Progenitor cell of endocrine pancreas (in vitro differentiated cells): ENCODE results near the gene TOMM22. TPM values are rescaled to one million over a fixed set of nuclear protein-coding genes. Genes with fewer than 3 reads are reported as not detected.

Experiments used
- DNase-seq: peaks from one replicate; pipeline ENCODE4 v3.0.0; 2021; ENCODE audit warnings: low spot score; ENCODE audit not compliant: unreplicated experiment
- H3K27ac Mint-ChIP-seq: 2 replicates; pipeline ENCODE4 v1.8.0; 2021; ENCODE audit warnings: mild to moderate bottlenecking, moderate library complexity, mixed read lengths
- H3K27me3 Mint-ChIP-seq: 2 replicates; pipeline ENCODE4 v1.8.0; 2021; ENCODE audit warnings: mixed read lengths
- H3K36me3 Mint-ChIP-seq: 2 replicates; pipeline ENCODE4 v1.8.0; 2022; ENCODE audit warnings: mixed read lengths; ENCODE audit not compliant: insufficient read depth
- H3K4me1 Mint-ChIP-seq: 2 replicates; pipeline ENCODE4 v1.8.0; 2021; ENCODE audit warnings: low read depth, mixed read lengths
- H3K4me3 Mint-ChIP-seq: 2 replicates; pipeline ENCODE4 v1.8.0; 2021; ENCODE audit warnings: low read depth, mild to moderate bottlenecking, moderate library complexity, mixed read lengths
- H3K9me3 Mint-ChIP-seq: 2 replicates; pipeline ENCODE4 v1.8.0; 2021; ENCODE audit warnings: low read depth, mixed read lengths
- total RNA-seq: library from RNA; stranded (reverse); gene quantifications from 2 replicates; pipeline ENCODE4 v1.2.1, GENCODE V29; 2021
- TF ChIP-seq, protein P1 (sequence below): fragments of 200-600 bp; sonication (generic); IDR thresholded peaks from one replicate; pipeline ENCODE4 v1.5.0; 2021; ENCODE audit warnings: antibody characterized with exemption, mild to moderate bottlenecking; ENCODE audit not compliant: unreplicated experiment

TOMM22 gene
- total RNA-seq, 1 donor from 2014 or later = 68.7 TPM

DNA sequence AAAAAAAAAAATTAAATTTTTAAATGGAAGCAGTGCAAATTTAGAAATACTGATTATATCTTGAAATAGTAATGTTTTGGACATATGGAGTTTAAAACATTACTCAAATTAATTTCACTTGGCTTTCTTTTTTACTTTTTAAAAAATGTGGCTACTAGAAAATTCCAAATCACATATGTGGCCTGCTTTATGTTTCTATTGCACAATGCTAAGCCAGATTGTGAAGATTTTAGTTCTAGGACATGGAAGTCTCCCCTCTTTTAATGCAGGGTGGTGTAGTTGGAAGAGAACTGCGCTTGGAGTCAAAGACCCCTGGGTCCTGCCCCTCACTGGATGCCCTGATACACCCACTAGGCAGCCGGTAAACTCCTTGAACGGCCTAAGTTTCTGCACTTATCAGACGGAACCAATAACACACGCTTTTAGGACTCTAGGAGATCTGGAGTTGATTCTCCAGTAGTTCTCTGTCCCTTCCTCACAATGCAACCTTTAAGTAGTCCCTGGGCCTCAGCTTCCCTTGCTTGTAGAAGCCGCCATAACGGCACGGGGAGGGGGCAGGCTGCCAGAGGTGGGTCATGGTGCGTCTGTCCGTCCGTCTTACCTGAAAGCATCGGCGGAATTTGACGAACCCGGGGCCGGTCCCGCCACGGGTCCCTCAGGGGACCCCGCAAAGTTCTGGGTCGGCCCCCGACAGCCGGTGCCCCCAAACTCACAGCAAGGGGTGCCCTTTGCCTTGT lies 26.1 kb upstream of the TOMM22 start:
- peak overlapping the region; percentile 94 for H3K4me3 Mint-ChIP-seq
- H3K27ac Mint-ChIP-seq = peak overlapping the region; percentile 100
- no peak for DNase-seq
- H3K4me1 Mint-ChIP-seq = peaks cover 10% of the 10 kb centered on the region
- peaks cover 6% of the 10 kb centered on the region for H3K36me3 Mint-ChIP-seq
- no peaks in the 10 kb centered on the region for H3K9me3 Mint-ChIP-seq
- no peaks in the 10 kb centered on the region for H3K27me3 Mint-ChIP-seq
- TF ChIP-seq, protein P1, sequence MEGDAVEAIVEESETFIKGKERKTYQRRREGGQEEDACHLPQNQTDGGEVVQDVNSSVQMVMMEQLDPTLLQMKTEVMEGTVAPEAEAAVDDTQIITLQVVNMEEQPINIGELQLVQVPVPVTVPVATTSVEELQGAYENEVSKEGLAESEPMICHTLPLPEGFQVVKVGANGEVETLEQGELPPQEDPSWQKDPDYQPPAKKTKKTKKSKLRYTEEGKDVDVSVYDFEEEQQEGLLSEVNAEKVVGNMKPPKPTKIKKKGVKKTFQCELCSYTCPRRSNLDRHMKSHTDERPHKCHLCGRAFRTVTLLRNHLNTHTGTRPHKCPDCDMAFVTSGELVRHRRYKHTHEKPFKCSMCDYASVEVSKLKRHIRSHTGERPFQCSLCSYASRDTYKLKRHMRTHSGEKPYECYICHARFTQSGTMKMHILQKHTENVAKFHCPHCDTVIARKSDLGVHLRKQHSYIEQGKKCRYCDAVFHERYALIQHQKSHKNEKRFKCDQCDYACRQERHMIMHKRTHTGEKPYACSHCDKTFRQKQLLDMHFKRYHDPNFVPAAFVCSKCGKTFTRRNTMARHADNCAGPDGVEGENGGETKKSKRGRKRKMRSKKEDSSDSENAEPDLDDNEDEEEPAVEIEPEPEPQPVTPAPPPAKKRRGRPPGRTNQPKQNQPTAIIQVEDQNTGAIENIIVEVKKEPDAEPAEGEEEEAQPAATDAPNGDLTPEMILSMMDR = no peak

DNA sequence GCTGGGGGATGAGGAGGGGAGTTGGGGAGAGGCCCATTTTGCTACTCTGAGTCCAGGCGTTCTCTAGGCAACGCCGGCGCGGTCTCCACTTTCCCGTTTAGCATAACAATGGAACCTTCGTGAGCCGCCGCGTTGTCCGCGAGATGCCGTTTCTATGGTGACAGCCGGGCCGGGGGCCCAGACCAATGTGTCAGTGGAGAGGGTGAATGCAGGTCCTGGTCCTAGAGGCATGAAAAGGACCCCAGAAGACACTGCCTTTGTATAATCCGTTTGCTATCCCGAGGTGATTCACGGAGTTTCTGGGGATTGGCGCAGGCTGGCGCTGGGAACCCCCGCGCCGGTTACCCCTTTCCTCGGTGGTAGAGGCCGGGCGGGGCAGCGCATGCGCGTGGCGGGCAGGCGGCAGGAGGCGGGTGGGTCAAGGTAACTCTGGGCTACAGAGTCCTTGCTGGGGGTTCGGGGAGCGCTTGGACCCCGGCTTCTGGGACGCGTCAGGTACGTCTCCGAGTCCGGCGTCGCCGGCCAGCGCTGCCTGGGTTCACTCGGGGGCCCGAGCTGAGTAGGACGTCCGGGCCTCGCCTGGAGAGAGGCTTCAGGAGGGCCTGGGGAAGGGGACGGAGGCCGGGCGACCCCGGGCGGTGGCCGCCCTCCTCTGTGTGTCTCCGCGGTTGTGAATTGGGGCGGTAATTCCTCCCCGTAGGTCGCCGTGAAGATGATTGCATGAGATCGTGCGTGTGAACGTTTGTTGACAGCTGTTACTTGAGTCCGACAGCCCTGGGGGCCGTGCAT lies 25.3 kb upstream of the TOMM22 start, which contains the start of the genes CBY1 and FAM227A:
Gene CBY1, plus strand, starts transcription at position 383 of the 789 bp plus-strand sequence. CDS start 11,417 bp downstream, outside the sequence.
Gene FAM227A, minus strand, starts transcription at position 137 of the 789 bp plus-strand sequence. CDS start 6,224 bp downstream, outside the sequence.
- TF ChIP-seq, protein P1 = no peak
- H3K27ac Mint-ChIP-seq = peak within 1 kb of the TSS; percentile 100
- no peaks in the 10 kb centered on the region for H3K27me3 Mint-ChIP-seq

GRCh38 chr22:38657045-38657909 lies 24.5 kb upstream of the TOMM22 start:
- Mint-ChIP-seq H3K9me3 (no peaks in the 10 kb centered on the region), H3K27me3 (no peaks in the 10 kb centered on the region), H3K36me3 (peaks cover 6% of the 10 kb centered on the region), H3K27ac (peak overlapping the region; percentile 100), H3K4me3 (peak overlapping the region; percentile 94), H3K4me1 (peaks cover 10% of the 10 kb centered on the region)
- TF ChIP-seq, protein P1 = no peak
- DNase-seq = no peak

More for the DNA sequence above, 25.3 kb upstream of the TOMM22 start, which contains the start of the genes CBY1 and FAM227A:
- DNase-seq = peak; percentile 75
- Mint-ChIP-seq H3K4me3 (peak within 1 kb of the TSS; percentile 94), H3K36me3 (peaks cover 6% of the 10 kb centered on the region), H3K9me3 (no peaks in the 10 kb centered on the region), H3K4me1 (peaks cover 10% of the 10 kb centered on the region)

GRCh38 chr22:38674888-38675287 lies 6.9 kb upstream of the TOMM22 start:
- H3K27me3 Mint-ChIP-seq = no peaks in the 10 kb centered on the region
- H3K9me3 Mint-ChIP-seq = no peaks in the 10 kb centered on the region
- TF ChIP-seq, protein P1 = no peak

More at GRCh38 chr22:38674888-38675287, 6.9 kb upstream of the TOMM22 start:
- Mint-ChIP-seq H3K36me3 (peaks cover 21% of the 10 kb centered on the region), H3K4me3 (no peak overlapping the region), H3K27ac (no peak overlapping the region), H3K4me1 (no peaks in the 10 kb centered on the region)
- DNase-seq = no peak
